ENCODE data around the gene CCDC137. TPM values are rescaled to one million over a fixed set of nuclear protein-coding genes. Genes with fewer than 3 reads are reported as not detected.

CCDC137 gene
- total RNA-seq, 4 donors from 2014 or later: 4.4 to 11.4 (median 8.8) TPM

GRCh38 chr17:81695801-81696200 is 29.3 kb downstream of the CCDC137 start:
- 89 to 94% methylated on average over 17 to 19 of the region's 22 CpGs for WGBS, 2 donors
- no peak for DNase-seq
- no peaks in the 10 kb centered on the region for H3K9me3 ChIP-seq
- peaks cover 61 to 82% of the 10 kb centered on the region in 2 donors for H3K36me3 ChIP-seq
- H3K4me3 ChIP-seq (replicated peaks in 1 of 3): no peak overlapping the region
- no peak overlapping the region for H3K27ac ChIP-seq
- H3K4me1 ChIP-seq: no peaks in the 10 kb centered on the region
- H3K27me3 ChIP-seq: no peaks in the 10 kb centered on the region
- intact Hi-C loops (cut with DNase I): no loop called here
- TF ChIP-seq POLR2A (IDR thresholded peaks at IDR 0.05) (no peak), CTCF (IDR thresholded peaks at IDR 0.05) (no peak)

GRCh38 chr17:81696218-81696941 is 29.8 kb downstream of the CCDC137 start:
- TF ChIP-seq CTCF (IDR thresholded peaks at IDR 0.05): no peak
- no peak for TF ChIP-seq POLR2A (IDR thresholded peaks at IDR 0.05)
- Histone ChIP-seq H3K27ac (no peak overlapping the region), H3K36me3 (peaks cover 61 to 82% of the 10 kb centered on the region in 2 donors), H3K9me3 (no peaks in the 10 kb centered on the region), H3K4me1 (peaks cover under 1 to 2% of the 10 kb centered on the region in 2 donors), H3K27me3 (no peaks in the 10 kb centered on the region), H3K4me3 (replicated peaks in 1 of 3) (no peak overlapping the region)
- WGBS, 2 donors: 95 to 96% methylated on average over 21 to 31 of the region's 40 CpGs
- intact Hi-C loops (cut with DNase I): no loop called here
- no peak for DNase-seq

GRCh38 chr17:81697261-81698044 is 30.9 kb downstream of the CCDC137 start:
- H3K36me3 ChIP-seq: peaks cover 57 to 73% of the 10 kb centered on the region in 2 donors

GRCh38 chr17:81700353-81701287 is 34.1 kb downstream of the CCDC137 start:
- peaks cover 34 to 48% of the 10 kb centered on the region in 2 donors for H3K36me3 ChIP-seq
- intact Hi-C loops (cut with DNase I): no loop called here
- no peak overlapping the region for H3K4me3 ChIP-seq (replicated peaks in 1 of 3)
- no peaks in the 10 kb centered on the region for H3K27me3 ChIP-seq
- no peak overlapping the region for H3K27ac ChIP-seq
- H3K4me1 ChIP-seq: peaks cover 18 to 24% of the 10 kb centered on the region in 2 donors
- TF ChIP-seq POLR2A (IDR thresholded peaks at IDR 0.05) (no peak), CTCF (IDR thresholded peaks at IDR 0.05) (no peak)
- 91 to 93% methylated on average over 22 to 24 of the region's 25 CpGs for WGBS, 2 donors
- H3K9me3 ChIP-seq: no peaks in the 10 kb centered on the region
- no peak for DNase-seq

More at GRCh38 chr17:81697261-81698044, 30.9 kb downstream of the CCDC137 start:
- Histone ChIP-seq H3K9me3 (no peaks in the 10 kb centered on the region), H3K4me3 (replicated peaks in 1 of 3) (no peak overlapping the region), H3K27ac (no peak overlapping the region), H3K27me3 (no peaks in the 10 kb centered on the region), H3K4me1 (peaks cover 11 to 13% of the 10 kb centered on the region in 2 donors)
- 91 to 92% methylated on average over 23 to 25 of the region's 25 CpGs for WGBS, 2 donors
- intact Hi-C loops (cut with DNase I): no loop called here
- TF ChIP-seq CTCF (IDR thresholded peaks at IDR 0.05) (no peak), POLR2A (IDR thresholded peaks at IDR 0.05) (no peak)
- no peak for DNase-seq

Data from thyroid gland (tissue), 4 donors.